HG03565 (cell line): Measurements from ENCODE around the gene NUBPL.

Experiments used
- ATAC-seq: cut with Tn5 transposase; IDR thresholded peaks from one replicate; pipeline ENCODE4 v1.9.1; 2021; ENCODE audit warnings: mild to moderate bottlenecking, moderate library complexity; ENCODE audit not compliant: unreplicated experiment

NUBPL gene, protein sequence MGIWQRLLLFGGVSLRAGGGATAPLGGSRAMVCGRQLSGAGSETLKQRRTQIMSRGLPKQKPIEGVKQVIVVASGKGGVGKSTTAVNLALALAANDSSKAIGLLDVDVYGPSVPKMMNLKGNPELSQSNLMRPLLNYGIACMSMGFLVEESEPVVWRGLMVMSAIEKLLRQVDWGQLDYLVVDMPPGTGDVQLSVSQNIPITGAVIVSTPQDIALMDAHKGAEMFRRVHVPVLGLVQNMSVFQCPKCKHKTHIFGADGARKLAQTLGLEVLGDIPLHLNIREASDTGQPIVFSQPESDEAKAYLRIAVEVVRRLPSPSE

DNA sequence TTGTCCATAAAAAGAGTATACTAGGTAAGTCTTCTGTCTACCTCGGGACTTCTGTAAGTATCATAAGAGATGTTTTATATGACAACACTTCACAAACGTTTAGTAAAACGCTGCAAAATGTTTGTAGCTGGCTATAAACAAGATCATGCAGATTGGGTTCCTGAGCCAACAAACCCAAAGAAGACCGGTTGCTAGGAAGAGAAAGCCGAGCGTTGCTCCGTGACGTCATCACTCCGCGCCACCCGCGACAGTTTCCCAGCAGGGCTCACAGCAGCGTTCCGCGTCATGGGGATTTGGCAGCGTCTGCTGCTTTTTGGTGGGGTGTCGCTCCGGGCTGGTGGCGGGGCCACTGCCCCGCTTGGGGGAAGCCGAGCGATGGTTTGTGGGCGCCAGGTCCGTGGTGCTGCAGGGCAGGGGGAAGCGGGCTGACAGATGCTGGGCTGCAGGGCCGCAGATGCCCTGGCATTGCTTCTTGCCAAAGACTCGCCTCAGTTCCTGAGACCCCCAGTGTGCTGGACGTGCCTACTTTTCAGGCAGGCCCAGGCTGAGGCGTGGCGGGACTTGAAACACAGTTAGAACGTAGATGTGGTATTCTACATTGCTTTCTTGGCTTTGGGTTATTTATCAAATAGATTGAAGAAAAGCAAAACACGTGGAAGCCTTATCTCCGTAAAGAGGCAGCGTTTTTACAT, at the start of gene NUBPL:
NUBPL (plus strand) TSS at position 250 of the 692 bp plus-strand sequence; CDS start at position 286, 36 bp downstream.
- ATAC-seq, result peak; percentile 94

DNA sequence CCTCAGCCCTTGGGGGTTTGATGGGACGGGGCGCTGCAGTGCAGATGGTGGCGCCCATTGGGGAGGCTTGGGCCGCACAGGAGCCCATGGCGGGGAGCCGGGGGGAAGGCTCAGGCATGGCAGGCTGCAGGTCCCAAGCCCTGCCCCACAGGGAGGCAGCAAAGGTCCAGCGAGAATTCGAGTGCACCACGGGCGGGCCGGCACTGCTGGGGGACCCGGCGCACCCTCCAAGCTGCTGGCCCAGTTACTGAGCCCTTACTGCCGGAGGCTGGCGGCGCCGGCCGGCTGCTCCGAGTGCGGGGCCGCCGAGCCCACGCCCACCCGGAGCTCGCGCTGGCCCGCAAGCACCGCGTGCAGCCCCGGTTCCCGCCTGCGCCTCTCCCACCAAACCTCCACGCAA, 34.1 kb upstream of the NUBPL start:
- ATAC-seq, result no peak

DNA sequence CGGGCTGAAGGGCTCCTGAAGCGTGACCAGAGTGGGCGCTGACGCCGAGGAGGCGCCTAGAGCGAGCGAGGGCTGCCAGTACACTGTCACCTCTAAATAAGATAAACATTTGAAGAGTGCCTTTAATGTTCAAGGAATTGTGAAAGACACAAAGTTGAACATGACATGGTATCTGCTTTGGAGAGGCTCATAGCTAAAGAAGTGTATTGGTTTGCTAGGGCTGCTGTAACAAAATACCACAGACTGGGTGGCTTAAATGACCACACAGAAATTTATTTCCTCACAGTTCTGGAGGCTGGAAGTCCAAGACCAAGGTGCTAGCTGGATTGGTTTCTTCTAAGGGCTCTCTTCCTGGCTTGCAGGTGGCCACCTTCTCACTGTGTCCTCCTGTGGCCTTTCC, 33.7 kb upstream of the NUBPL start:
- ATAC-seq, result no peak

DNA sequence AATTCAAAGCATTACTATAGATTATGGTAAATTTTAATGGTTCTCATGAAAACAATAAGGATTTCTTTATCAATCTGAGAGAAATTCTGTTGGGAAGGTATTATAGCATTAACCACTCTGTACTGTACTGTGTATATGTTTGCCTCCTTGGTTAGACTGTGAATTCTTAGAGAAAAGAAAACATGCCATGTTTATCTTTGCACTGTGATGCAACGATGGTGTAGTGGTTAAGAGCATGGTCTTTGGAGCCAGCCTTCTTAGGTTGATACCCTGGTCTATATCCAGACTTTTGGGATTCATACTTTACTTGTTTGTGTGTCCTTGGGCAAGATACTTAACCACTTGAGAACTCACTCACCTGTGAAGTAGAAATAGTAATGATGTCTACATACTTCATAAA, 32.2 kb upstream of the NUBPL start:
- ATAC-seq, result no peak

DNA sequence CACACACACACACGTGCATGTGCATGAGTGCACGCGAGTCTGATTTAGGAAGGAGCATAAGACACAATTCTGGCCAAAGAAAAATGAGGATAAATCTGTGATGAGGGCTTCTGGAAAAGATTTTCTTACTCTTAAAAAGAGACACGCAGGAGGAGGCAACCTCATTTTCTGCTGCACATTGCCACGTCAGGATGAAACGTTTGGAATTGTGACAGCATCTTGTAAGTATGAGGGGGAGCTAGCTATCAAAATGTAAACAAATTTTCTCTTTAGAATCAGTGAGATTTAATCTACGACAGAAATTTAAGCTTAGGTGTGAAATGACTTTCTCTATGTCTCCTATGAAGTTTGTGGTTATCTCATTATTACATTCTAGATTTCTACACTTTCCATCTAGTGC, 31.1 kb upstream of the NUBPL start:
- no peak for ATAC-seq

DNA sequence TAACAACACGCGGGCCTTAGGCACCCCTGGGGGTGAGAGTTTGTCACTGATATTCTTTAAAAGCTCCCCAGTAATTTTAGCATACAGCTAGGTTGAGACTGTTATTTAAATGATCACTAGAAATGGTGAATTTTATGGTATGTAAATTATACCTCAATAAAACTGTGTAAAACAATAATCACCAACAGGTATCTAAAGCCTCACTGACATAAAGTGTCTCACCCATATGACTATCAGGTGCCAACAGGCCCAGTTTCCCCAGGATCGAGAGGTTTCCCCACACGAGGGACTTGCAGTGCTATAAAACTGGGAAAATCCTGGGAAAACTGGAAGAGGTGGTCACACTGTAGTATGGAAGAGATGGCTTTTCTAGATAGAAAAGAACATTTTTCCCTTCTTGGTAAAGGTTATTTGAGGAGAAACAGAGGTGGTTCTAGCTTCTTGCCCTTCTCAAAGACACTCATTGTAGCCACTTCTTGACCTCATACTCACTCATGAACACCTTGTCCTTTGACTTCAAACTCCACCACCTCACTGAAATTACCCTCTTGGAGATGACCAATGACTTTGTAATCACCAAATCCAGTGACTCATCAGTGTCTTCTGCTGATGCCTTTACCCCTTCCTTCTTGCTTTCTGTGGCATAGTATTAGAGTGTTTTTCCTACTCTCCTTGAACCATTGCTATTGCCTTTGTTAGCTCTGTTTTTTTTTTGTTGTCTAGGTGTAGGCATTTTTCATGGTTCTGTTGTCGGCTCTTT, 24.8 kb upstream of the NUBPL start:
- ATAC-seq, result no peak

DNA sequence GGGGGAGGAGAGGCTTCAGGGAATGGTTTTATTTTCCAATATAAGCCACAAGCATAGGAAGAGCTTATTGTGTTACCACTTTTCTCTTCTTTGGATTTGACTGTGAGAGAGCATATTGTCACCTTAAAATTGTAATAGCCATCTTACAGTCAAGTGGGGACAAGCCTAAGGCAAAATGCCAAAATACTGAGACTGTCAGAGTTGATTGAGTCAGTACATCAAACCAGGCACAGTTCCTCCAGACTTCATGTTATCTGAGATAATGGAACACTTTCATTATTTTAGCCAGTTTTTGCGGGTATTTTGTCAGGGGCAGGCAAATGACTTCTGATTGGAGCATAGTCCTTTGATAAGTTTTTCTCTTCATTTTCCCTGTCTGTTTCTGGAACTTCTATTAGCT, 19.5 kb upstream of the NUBPL start:
- ATAC-seq, result no peak

DNA sequence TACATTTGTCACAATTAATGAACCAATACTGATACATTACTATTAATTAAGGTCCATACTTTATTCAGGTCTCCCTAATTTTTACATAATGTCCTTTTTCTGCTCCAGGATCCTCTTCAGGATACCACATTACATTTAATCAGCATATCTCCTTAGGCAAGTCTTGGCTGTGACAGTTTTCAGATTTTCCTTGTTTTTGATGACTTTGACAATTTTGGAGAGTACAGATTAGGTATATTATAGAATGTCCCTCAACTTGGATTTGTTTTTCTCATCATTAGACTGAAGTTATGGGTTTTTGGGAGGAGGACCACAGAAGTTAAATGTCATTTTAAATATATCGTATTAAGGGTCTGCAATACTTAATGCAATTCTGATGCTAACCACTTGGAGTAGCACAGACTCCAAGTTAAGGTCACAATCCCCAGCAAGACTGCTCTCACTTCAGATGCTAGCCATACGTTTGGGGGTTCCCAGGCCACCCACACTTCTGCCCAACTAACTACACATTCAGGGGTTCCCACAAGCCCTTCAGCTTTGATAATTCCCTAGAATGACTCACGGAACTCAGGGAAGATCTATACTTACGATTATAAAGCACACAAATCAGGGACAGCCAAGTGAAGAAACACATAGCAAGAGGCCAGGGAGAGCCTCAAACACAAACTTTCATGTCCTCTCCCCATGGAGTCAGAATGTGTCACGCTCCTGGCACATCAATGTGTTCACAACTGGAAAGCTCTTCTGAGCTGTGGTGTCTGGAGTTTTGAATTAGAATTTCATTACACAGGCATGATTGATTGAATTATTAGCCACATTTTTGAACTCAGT, 17.0 kb upstream of the NUBPL start:
- no peak for ATAC-seq

DNA sequence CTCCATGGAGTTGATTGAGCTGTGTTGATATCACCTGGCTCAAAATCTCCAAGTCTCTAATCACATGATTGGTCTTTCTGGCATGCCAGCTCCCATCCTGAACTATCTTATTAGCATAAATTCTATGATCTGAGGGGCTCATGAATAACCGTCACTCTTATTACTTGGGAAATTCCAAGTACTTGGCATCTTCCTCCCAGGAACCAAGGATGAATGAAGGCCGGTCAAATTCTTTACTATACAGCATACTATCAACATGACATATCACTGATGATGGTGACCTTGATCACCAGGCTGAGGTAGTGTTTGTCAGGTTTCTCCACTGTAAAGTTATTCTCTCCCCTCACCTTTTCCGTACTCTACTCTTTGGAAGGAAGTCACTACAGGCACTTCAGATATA, 16.4 kb upstream of the NUBPL start:
- no peak for ATAC-seq

DNA sequence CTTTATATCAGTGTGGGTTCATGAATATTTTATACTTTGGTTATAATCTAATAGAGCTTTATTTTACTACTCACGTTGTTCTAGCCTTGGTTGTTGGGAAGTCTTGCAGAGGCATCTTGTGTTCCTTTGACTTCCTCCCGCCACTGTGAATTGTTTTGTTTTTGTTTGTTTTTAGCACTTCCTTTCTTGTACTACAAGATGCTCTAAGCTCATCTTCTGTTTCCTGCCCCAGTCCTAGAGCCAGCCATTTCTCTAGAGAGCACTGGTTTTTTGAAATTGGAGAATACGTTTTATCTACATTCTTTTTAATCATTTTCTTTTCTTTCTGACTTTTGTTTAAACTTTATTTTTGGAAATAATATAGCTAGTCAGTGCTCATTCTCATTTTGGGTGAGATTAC, 15.9 kb upstream of the NUBPL start:
- no peak for ATAC-seq

DNA sequence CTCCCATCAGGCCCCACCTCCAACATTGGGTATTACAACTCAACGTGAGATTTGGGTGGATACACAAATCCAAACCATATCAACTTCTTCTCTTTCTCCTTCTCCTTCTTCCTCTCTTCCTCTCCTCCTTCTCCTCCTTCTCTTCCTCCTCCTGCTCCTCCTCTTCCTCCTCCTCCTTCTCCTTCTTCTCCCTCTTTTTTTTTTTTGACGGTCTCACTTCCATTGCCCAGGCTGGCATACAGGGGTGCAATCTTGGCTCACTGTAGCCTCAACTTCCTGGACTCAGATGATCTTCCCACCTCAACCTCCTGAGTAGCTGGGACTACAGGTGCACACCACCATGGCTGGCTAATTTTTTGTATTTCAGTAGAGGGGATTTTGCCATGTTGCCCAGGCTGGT, 11.4 kb upstream of the NUBPL start:
- no peak for ATAC-seq

DNA sequence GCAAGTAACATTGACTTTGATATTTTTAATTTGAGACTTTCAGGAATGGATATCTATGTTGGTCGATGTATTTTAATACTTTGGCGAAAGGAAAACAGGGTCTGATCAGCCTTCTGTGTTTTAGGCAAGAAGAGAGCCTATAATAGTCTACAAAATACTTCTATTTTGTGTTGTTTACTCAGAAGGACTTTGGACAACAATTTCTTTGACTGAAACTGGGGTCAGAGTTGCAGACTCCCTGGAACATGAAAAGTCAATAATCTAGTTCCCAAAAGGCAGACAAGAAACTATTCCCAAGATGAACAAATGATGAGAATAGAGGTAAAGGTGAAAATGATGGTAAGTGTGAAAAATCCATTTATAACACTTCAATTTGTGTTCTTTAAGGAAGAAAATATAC, 10.6 kb upstream of the NUBPL start:
- no peak for ATAC-seq

DNA sequence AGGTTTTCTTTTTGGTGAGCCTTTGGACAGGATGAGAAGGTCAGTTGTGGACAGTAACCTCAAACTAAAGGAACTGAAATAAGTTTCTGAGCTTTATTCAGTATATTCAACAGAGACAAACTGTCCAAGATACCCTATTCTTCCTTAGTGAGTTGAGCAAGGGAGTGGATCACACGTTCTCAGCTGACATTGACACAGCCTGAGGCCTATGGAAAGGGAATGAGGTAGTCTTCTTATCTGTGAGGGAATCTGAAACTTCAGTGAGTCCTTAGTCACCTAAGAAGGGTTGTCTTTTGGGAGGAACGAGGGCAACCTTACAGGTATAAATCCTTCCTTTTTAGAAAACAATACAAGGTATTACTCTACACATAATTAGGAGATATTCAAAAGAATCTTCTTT, 5.0 kb upstream of the NUBPL start:
- ATAC-seq, result no peak

DNA sequence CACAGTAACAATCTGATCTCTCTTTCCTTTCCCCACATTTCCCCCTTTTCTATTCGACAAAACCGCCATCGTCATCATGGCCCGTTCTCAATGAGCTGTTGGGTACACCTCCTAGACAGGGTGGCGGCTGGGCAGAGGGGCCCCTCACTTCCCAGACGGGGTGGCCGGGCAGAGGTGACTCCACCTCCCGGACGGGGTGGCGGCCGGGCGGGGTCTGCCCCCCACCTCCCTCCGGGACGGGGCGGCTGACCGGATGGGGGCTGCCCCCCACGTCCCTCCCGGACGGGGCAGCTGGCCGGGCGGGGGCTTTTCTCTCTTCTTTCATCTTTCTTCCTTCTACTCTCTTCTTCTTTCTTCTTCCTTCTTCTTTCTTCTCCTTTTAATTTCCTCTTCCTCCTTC, 1.3 kb upstream of the NUBPL start:
- ATAC-seq, result no peak

DNA sequence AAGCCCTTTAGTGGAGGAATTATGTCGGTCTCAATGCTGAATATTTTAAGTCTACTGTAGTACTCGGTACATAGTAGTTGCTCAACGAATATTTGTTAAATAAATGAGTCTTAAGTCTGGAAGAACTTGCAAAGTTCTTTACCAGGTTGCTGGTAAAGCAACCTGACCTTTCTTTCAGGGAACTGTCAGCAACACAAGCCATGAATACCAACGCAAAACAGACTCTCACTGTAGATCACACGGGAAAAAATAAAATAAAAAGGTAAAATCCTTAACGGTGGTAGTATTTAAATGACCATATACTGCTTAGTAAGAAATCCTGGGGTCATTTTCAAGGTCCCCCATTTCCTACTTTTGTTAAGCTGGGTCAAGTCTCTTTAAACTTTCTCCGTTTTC, 447 bp upstream of the NUBPL start:
- peak; percentile 2 for ATAC-seq

DNA sequence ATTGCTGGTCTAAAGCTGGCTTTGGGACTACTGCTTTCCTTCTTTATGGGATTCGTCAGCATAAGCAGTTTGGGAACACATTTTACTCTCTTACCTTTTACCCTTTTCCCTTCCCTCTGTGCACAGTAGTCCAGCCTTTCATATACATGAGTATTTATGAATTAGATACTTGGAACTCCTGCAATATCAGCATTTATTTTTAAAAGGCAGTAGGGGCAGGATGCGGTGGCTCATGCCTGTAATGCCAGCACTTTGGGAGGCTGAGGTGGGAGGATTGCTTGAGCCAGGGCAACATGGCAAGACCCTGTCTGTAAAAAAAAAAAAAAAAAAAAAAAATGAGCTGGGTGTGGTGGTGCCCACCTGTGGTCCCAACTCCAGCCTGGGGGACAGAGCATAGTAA, 3.0 kb downstream of the NUBPL start:
- ATAC-seq, result no peak

DNA sequence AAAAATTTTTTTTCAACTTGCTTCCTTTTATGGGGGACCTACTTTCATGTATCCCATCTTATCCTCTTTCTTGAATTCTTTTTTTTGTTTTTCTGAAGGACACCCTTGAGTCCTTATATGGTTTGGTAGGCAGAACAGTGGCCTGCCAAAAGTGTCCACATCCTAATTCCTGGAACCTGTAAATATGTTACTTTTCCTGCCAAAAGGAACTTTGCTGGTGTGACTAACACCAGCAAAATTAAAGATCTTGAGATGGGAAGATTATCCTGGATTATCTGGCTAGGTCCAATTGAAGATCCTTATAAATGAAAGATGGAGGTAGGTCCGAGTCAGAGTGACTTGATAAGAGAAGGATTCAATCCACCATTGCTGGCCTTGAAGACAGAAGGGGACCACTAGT, 5.3 kb downstream of the NUBPL start:
- ATAC-seq, result no peak

DNA sequence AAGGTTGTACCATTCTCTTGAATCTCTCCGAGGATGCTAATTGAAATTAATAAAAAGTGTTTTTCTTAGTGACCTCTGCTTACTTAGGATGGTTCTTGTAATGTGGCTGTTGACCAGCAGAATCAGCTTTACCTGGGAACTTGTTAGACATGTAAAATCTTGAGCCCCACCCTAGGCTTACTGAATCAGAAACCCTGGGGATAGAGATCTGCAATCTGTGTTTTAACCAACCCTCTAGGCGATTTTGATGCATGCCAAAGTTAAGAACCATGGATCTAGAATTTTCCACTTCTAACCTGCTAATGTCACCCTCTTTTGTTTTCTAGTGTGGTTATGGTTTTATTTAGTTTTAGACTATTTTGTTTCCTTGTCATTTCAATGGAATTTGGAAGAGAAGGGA, 6.5 kb downstream of the NUBPL start:
- no peak for ATAC-seq

DNA sequence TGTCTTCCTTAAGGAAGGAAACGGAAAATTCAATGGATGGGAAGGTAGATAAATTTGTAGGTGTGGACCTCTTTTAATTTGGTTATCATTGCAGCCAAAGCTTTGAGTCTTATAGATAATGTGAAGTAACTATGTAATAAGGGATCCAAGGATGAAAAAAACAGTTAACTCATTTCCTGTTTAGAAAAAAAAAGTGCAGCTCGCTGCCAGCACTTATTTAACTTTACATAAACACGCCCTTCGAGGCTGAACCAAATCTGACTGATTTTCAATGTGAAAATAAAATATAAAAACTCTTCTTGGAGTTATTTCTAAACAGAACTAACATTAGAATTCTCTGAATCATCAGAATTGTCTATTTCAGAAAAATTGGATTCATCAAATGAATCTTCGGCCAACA, 7.0 kb downstream of the NUBPL start:
- ATAC-seq, result no peak

DNA sequence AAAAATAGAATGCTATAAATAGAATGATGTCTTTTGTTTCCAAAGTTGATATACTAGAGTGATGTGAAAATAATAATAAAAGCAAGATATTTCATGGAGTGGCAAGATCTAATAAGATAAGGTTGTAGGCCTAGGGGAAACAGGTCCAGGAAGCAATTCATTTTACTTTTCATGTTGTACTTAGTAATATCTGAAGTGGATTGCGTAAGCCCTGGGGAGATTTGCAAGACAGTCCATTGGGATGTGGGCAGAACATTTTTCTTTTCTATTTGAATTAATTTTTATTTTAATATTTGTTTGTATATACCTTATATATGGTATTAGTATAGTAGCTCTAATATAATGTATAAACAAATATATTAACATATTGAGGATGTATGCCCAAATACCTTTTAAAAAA, 7.5 kb downstream of the NUBPL start:
- no peak for ATAC-seq

DNA sequence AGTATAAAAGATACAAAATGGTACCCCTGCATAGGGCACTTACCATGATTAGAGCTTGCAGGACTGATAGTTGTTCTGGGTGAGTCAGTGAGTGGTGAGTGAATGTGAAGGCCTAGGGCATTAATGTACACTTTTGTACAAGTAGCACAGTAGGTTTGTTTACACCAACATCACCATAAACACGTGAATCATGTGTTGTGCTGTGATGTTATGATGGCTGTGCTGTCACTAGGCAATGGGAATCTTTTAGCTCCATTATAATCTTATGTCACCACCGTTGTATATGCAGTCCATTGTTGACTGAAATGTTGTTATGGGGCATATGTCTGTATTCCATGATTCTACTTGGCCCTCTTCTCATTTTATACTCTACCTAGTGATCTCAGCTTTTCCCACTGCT, 11.8 kb downstream of the NUBPL start:
- ATAC-seq, result no peak
